Osteocyte (in vitro differentiated cells): ENCODE results near the gene REEP3. TPM values are rescaled to one million over a fixed set of nuclear protein-coding genes. Genes with fewer than 3 reads are reported as not detected.

Source experiments
- DNase-seq: peaks from one replicate; pipeline ENCODE4 v3.0.0; 2021; ENCODE audit warnings: mixed read lengths; ENCODE audit not compliant: unreplicated experiment; ENCODE audit errors: extremely low spot score
- H3K27ac Mint-ChIP-seq: one replicate; pipeline ENCODE4 v1.8.0; 2021; ENCODE audit warnings: mild to moderate bottlenecking, mixed read lengths; ENCODE audit not compliant: unreplicated experiment
- H3K27me3 Mint-ChIP-seq: one replicate; pipeline ENCODE4 v1.8.0; 2021; ENCODE audit warnings: mixed read lengths; ENCODE audit not compliant: unreplicated experiment
- H3K36me3 Mint-ChIP-seq: one replicate; pipeline ENCODE4 v1.8.0; 2021; ENCODE audit warnings: mixed read lengths; ENCODE audit not compliant: unreplicated experiment
- H3K4me1 Mint-ChIP-seq: one replicate; pipeline ENCODE4 v1.8.0; 2021; ENCODE audit warnings: mixed read lengths; ENCODE audit not compliant: unreplicated experiment
- H3K4me3 Mint-ChIP-seq: one replicate; pipeline ENCODE4 v1.8.0; 2021; ENCODE audit warnings: mild to moderate bottlenecking, moderate library complexity, mixed read lengths; ENCODE audit not compliant: unreplicated experiment
- H3K9me3 Mint-ChIP-seq: one replicate; pipeline ENCODE4 v1.8.0; 2021; ENCODE audit warnings: mixed read lengths; ENCODE audit not compliant: unreplicated experiment
- CTCF ChIP-seq: fragments of 200-600 bp; sonication (generic); IDR thresholded peaks from 2 replicates; pipeline ENCODE4 v1.5.0; 2021; ENCODE audit warnings: antibody characterized with exemption, mild to moderate bottlenecking, moderate library complexity
- total RNA-seq: library from RNA; stranded (reverse); gene quantifications from 2 replicates; pipeline ENCODE4 v1.2.1, GENCODE V29; 2021

REEP3 gene
- total RNA-seq, 1 donor from 2014 or later = 85.7 TPM

- no peak for TF ChIP-seq CTCF
- Mint-ChIP-seq H3K4me1 (peaks cover 44% of the 10 kb centered on the region), H3K27me3 (no peaks in the 10 kb centered on the region), H3K27ac (peak overlapping the region; percentile 52), H3K36me3 (peaks cover 1% of the 10 kb centered on the region), H3K9me3 (no peaks in the 10 kb centered on the region), H3K4me3 (no peak overlapping the region)
- DNase-seq = no peak
These were observed 18.8 kb downstream of the REEP3 start for GRCh38 chr10:63539994-63540393.

GRCh38 chr10:63542835-63543575, 21.8 kb downstream of the REEP3 start:
- Mint-ChIP-seq H3K4me3 (no peak overlapping the region), H3K4me1 (peaks cover 48% of the 10 kb centered on the region), H3K9me3 (no peaks in the 10 kb centered on the region), H3K36me3 (peaks cover 13% of the 10 kb centered on the region), H3K27ac (peak overlapping the region; percentile 43), H3K27me3 (no peaks in the 10 kb centered on the region)
- no peak for DNase-seq
- no peak for TF ChIP-seq CTCF

- peak overlapping the region; percentile 76 for H3K27ac Mint-ChIP-seq
- H3K36me3 Mint-ChIP-seq = peaks cover 13% of the 10 kb centered on the region
- no peak for TF ChIP-seq CTCF
- no peak overlapping the region for H3K4me3 Mint-ChIP-seq
- peaks cover 51% of the 10 kb centered on the region for H3K4me1 Mint-ChIP-seq
- no peaks in the 10 kb centered on the region for H3K9me3 Mint-ChIP-seq
- H3K27me3 Mint-ChIP-seq = no peaks in the 10 kb centered on the region
- no peak for DNase-seq
These were observed 22.4 kb downstream of the REEP3 start for GRCh38 chr10:63543576-63543962.

- Mint-ChIP-seq H3K27me3 (no peaks in the 10 kb centered on the region), H3K36me3 (peaks cover 17% of the 10 kb centered on the region), H3K9me3 (no peaks in the 10 kb centered on the region), H3K27ac (peak overlapping the region; percentile 76), H3K4me1 (peaks cover 51% of the 10 kb centered on the region), H3K4me3 (no peak overlapping the region)
- TF ChIP-seq CTCF = no peak
- no peak for DNase-seq
These were observed 23.2 kb downstream of the REEP3 start for GRCh38 chr10:63544418-63544817.

GRCh38 chr10:63547628-63548360, 26.6 kb downstream of the REEP3 start:
- no peak overlapping the region for H3K4me3 Mint-ChIP-seq
- no peaks in the 10 kb centered on the region for H3K27me3 Mint-ChIP-seq
- H3K27ac Mint-ChIP-seq = no peak overlapping the region
- H3K4me1 Mint-ChIP-seq = peaks cover 38% of the 10 kb centered on the region
- H3K9me3 Mint-ChIP-seq = no peaks in the 10 kb centered on the region
- DNase-seq = no peak
- no peak for TF ChIP-seq CTCF
- H3K36me3 Mint-ChIP-seq = peaks cover 17% of the 10 kb centered on the region
